HepG2 (cell line): Measurements from ENCODE around the gene ZNF597. TPM values are rescaled to one million over a fixed set of nuclear protein-coding genes. Genes with fewer than 3 reads are reported as not detected.

Experiments used
- CEBPG ChIP-seq: IDR thresholded peaks from 2 replicates; pipeline ENCODE4 v1.6.1; 2016
- DR1 ChIP-seq: sonication (generic); formaldehyde crosslinking; IDR thresholded peaks from 2 replicates; pipeline ENCODE4 v1.8.0; 2021; ENCODE audit warnings: mild to moderate bottlenecking, missing genetic modification reagents, inconsistent platforms
- DZIP1 ChIP-seq: sonication (generic); formaldehyde crosslinking; IDR thresholded peaks from 2 replicates; pipeline ENCODE4 v1.5.0; 2020; ENCODE audit warnings: mild to moderate bottlenecking, missing genetic modification reagents
- FOXK1 ChIP-seq: sonication (generic); formaldehyde crosslinking; IDR thresholded peaks from 2 replicates; pipeline ENCODE4 v1.4.0; 2020; ENCODE audit warnings: low read depth, missing genetic modification reagents, borderline replicate concordance
- HOXA5 ChIP-seq: sonication (generic); formaldehyde crosslinking; IDR thresholded peaks from 2 replicates; pipeline ENCODE4 v1.4.0; 2020; ENCODE audit warnings: missing genetic modification reagents
- KDM5A ChIP-seq: fragments of 200-600 bp; sonication (generic); IDR thresholded peaks from 2 replicates; pipeline ENCODE4 v1.7.0; 2018; ENCODE audit warnings: antibody characterized with exemption, mild to moderate bottlenecking, low read length, borderline replicate concordance
- KLF15 ChIP-seq: sonication (generic); formaldehyde crosslinking; IDR thresholded peaks from 2 replicates; pipeline ENCODE4 v1.8.1; 2023; ENCODE audit warnings: borderline replicate concordance, mild to moderate bottlenecking, inconsistent platforms, missing genetic modification reagents, mixed read lengths
- NKX3-1 ChIP-seq: sonication (generic); formaldehyde crosslinking; IDR thresholded peaks from 2 replicates; pipeline ENCODE4 v1.5.0; 2020; ENCODE audit warnings: missing genetic modification reagents
- NR2F1 ChIP-seq, 2 experiments: fragments of 450-650 bp in 1 of 2; formaldehyde crosslinking in 1 of 2; IDR thresholded peaks; 2 replicates each; pipeline versions ENCODE4 v1.5.0 to v1.6.1; 2016 to 2020; ENCODE audit warnings: mild to moderate bottlenecking in 1 of 2, missing compliant biosample characterization in 1 of 2, missing genetic modification reagents in 1 of 2, moderate library complexity in 1 of 2
- NRL ChIP-seq: sonication (generic); formaldehyde crosslinking; IDR thresholded peaks from 2 replicates; pipeline ENCODE4 v1.5.0; 2020; ENCODE audit warnings: missing genetic modification reagents, mild to moderate bottlenecking, moderate library complexity, borderline replicate concordance
- PPARG ChIP-seq: conservative IDR thresholded peaks from 2 replicates; pipeline ENCODE4 v1.6.1; 2016; ENCODE audit warnings: missing biosample characterization, missing genetic modification reagents
- SMAD1 ChIP-seq: sonication (generic); formaldehyde crosslinking; IDR thresholded peaks from 2 replicates; pipeline ENCODE4 v1.4.0; 2020; ENCODE audit warnings: missing genetic modification reagents, low read depth, mild to moderate bottlenecking, borderline replicate concordance
- SRSF4 ChIP-seq: fragments of 200-400 bp; formaldehyde crosslinking; IDR thresholded peaks from one replicate; pipeline ENCODE4 v1.6.1; 2018; ENCODE audit warnings: mild to moderate bottlenecking, low read depth, low read length, moderate library complexity; ENCODE audit not compliant: poor library complexity, severe bottlenecking
- TAF1 ChIP-seq: sonication (generic); formaldehyde crosslinking; IDR thresholded peaks from 2 replicates; pipeline ENCODE4 v1.4.0; 2020; ENCODE audit warnings: missing genetic modification reagents
- TMF1 ChIP-seq: sonication (generic); formaldehyde crosslinking; IDR thresholded peaks from 2 replicates; pipeline ENCODE4 v1.8.1; 2022; ENCODE audit warnings: low read depth, missing genetic modification reagents
- ZNF136 ChIP-seq: sonication (generic); formaldehyde crosslinking; IDR thresholded peaks from 2 replicates; pipeline ENCODE4 v1.8.1; 2022; ENCODE audit warnings: low read depth, mild to moderate bottlenecking, moderate library complexity, missing genetic modification reagents
- ZNF337 ChIP-seq: sonication (generic); formaldehyde crosslinking; IDR thresholded peaks from 2 replicates; pipeline ENCODE4 v1.5.1; 2020; ENCODE audit warnings: missing genetic modification reagents, low read depth, mild to moderate bottlenecking, borderline replicate concordance
- polyA plus RNA-seq, 8 experiments: library from polyadenylated mRNA; depleted of rRNA in 3 of 8; stranded (reverse) in 7 of 8; unstranded in 1 of 8; fragments of >200 nt; fragmentation: Illumina TruSeq in 4 of 8; extraction: Trizol in 4 of 8; gene quantifications; 2 replicates each; pipeline versions ENCODE4 v1.2.1 to v1.2.3, GENCODE V29; 2011 to 2016; ENCODE audit warnings: low read depth in 4 of 8, missing spikeins in 1 of 8, mixed read lengths in 1 of 8; ENCODE audit not compliant: insufficient read depth in 1 of 8
- total RNA-seq, 5 experiments: library from RNA; depleted of rRNA; stranded (reverse); fragments of >200 nt; fragmentation: Illumina TruSeq; extraction: Trizol; gene quantifications; 2 replicates each; pipeline ENCODE4 v1.2.3, GENCODE V29; 2016; ENCODE audit warnings: low read depth in 1 of 5
- TF ChIP-seq, protein P1 (sequence below): sonication (generic); formaldehyde crosslinking; IDR thresholded peaks from 2 replicates; pipeline ENCODE4 v1.4.0; 2020; ENCODE audit warnings: missing genetic modification reagents
- TF ChIP-seq, protein P2 (sequence below): sonication (generic); formaldehyde crosslinking; IDR thresholded peaks from 2 replicates; pipeline ENCODE4 v1.4.0; 2020; ENCODE audit warnings: missing genetic modification reagents, borderline replicate concordance
- TF ChIP-seq, protein P3 (sequence below): sonication (generic); formaldehyde crosslinking; IDR thresholded peaks from 2 replicates; pipeline ENCODE4 v1.4.0; 2020; ENCODE audit warnings: missing genetic modification reagents; ENCODE audit errors: not compliant biosample characterization
- TF ChIP-seq, protein P4 (sequence below): sonication (generic); formaldehyde crosslinking; IDR thresholded peaks from 2 replicates; pipeline ENCODE4 v1.5.1; 2020; ENCODE audit warnings: missing genetic modification reagents, mild to moderate bottlenecking, borderline replicate concordance

Gene ZNF597
- total and polyA plus RNA-seq, 2 of the 13 experiments (the other 11 are each of a cell fraction or from before 2014, with no cell fraction given): 1.3 to 2.4 TPM

DNA sequence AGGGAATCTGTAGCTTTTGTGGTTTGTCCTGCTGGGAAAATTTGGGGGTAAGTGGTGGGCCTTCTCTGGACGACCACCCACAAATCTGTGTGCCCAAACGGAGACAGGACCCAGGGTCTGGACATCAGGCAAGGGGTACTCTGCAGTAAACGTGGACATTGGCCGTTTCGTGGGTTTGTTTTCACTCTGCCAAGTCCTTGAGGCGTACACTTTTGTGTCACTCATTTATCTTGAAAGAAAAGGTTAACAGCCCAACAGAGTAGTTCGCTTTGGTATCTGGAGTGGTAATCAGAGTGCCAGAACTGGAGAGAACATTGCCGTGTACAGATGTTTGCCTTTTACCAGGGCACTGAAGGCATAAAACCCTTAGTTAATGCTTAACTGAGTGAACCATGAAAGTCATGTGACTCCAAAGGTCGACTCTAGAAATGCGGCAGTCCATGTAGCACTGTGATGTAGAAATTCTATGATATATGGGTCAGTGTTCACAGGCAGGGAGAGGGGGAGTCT lies 15.6 kb upstream of the ZNF597 start (continued):
- TF ChIP-seq NR2F1 (CRISPR knock-in tag; IDR thresholded peaks at IDR 0.05) (no peak), FOXK1 (CRISPR knock-in tag) (no peak), KLF15 (no peak), SMAD1 (CRISPR knock-in tag) (no peak), NRL (CRISPR knock-in tag) (no peak), SRSF4 (no peak), ZNF136 (no peak), NKX3-1 (CRISPR knock-in tag) (no peak), TMF1 (CRISPR knock-in tag) (no peak), PPARG (peak; percentile 38; the same call in 1 of the 2 replicates), HOXA5 (CRISPR knock-in tag) (peak; percentile 33; the same call in 1 of the 2 replicates), KDM5A (peak; percentile 59; the same call in 1 of the 2 replicates), CEBPG (CRISPR knock-in tag) (peak; percentile 46), DR1 (CRISPR knock-in tag) (peak; percentile 37; the same call in 1 of the 2 replicates), ZNF337 (CRISPR knock-in tag) (peak; percentile 88; the same call in 1 of the 2 replicates), TAF1 (CRISPR knock-in tag) (peak; percentile 25; the same call in 1 of the 2 replicates), DZIP1 (CRISPR knock-in tag) (no peak)
- TF ChIP-seq, protein P1, sequence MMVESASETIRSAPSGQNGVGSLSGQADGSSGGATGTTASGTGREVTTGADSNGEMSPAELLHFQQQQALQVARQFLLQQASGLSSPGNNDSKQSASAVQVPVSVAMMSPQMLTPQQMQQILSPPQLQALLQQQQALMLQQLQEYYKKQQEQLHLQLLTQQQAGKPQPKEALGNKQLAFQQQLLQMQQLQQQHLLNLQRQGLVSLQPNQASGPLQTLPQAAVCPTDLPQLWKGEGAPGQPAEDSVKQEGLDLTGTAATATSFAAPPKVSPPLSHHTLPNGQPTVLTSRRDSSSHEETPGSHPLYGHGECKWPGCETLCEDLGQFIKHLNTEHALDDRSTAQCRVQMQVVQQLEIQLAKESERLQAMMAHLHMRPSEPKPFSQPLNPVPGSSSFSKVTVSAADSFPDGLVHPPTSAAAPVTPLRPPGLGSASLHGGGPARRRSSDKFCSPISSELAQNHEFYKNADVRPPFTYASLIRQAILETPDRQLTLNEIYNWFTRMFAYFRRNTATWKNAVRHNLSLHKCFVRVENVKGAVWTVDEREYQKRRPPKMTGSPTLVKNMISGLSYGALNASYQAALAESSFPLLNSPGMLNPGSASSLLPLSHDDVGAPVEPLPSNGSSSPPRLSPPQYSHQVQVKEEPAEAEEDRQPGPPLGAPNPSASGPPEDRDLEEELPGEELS: peak; percentile 34; the same call in 1 of the 2 replicates
- TF ChIP-seq, protein P2, sequence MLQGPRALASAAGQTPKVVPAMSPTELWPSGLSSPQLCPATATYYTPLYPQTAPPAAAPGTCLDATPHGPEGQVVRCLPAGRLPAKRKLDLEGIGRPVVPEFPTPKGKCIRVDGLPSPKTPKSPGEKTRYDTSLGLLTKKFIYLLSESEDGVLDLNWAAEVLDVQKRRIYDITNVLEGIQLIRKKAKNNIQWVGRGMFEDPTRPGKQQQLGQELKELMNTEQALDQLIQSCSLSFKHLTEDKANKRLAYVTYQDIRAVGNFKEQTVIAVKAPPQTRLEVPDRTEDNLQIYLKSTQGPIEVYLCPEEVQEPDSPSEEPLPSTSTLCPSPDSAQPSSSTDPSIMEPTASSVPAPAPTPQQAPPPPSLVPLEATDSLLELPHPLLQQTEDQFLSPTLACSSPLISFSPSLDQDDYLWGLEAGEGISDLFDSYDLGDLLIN (CRISPR knock-in tag): 0 out of 2 replicates have a peak, but pooled peaks have one; percentile 35
- TF ChIP-seq, protein P3, sequence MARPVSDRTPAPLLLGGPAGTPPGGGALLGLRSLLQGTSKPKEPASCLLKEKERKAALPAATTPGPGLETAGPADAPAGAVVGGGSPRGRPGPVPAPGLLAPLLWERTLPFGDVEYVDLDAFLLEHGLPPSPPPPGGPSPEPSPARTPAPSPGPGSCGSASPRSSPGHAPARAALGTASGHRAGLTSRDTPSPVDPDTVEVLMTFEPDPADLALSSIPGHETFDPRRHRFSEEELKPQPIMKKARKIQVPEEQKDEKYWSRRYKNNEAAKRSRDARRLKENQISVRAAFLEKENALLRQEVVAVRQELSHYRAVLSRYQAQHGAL (CRISPR knock-in tag): no peak
- TF ChIP-seq, protein P4, sequence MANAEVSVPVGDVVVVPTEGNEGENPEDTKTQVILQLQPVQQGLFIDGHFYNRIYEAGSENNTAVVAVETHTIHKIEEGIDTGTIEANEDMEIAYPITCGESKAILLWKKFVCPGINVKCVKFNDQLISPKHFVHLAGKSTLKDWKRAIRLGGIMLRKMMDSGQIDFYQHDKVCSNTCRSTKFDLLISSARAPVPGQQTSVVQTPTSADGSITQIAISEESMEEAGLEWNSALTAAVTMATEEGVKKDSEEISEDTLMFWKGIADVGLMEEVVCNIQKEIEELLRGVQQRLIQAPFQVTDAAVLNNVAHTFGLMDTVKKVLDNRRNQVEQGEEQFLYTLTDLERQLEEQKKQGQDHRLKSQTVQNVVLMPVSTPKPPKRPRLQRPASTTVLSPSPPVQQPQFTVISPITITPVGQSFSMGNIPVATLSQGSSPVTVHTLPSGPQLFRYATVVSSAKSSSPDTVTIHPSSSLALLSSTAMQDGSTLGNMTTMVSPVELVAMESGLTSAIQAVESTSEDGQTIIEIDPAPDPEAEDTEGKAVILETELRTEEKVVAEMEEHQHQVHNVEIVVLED (CRISPR knock-in tag): peak; percentile 42; the same call in 1 of the 2 replicates
